HepG2 (cell line): ENCODE data around the gene GALNT17. TPM values are rescaled to one million over a fixed set of nuclear protein-coding genes. Genes with fewer than 3 reads are reported as not detected.
A peak's percentile ranks its signal among the peaks of the same experiment; 100 is the strongest.

ENCODE experiments used
- ATAC-seq: fragments of 200-7000 bp; cut with Tn5 transposase; 3 replicates; pipeline ENCODE4 v1.9.1; 2020; ENCODE audit warnings: mild to moderate bottlenecking, moderate library complexity
- BruUV-seq: library from RNA; stranded (reverse); fragments of 400-500 nt; replicated peaks from 2 replicates; lab custom pipeline; 2021; lab: Mats Ljungman, UMichigan
- CTCF ChIA-PET: fragments of 300-600 bp; formaldehyde crosslinking; extraction: SDS; loops from one replicate; lab custom pipeline; 2021; ENCODE audit warnings: low total read pairs, inconsistent platforms, low intra/inter-chr PET ratio; lab: Yijun Ruan, JAX
- POLR2A ChIA-PET: fragments of 350-600 bp; sonication (Branson Sonifier 250); formaldehyde crosslinking; loops from one replicate; lab custom pipeline; 2020; ENCODE audit warnings: antibody characterized with exemption, inconsistent platforms; lab: Yijun Ruan, JAX
- DNase-seq: peaks from one replicate; pipeline ENCODE4 v3.0.0-alpha.2; 2015; ENCODE audit warnings: low spot score
- FAIRE-seq: peaks from 3 replicates; lab custom pipeline; 2011; peaks lifted over from hg19 to GRCh38; lab: Jason Lieb, UNC
- H2AFZ ChIP-seq: one replicate; pipeline ENCODE4 v1.6.1; 2011; ENCODE audit warnings: low read length, inconsistent platforms
- H3K27ac ChIP-seq: fragments of 300-600 bp; 3 replicates; pipeline ENCODE4 v1.8.0; 2011; ENCODE audit warnings: mixed run types, mild to moderate bottlenecking, mixed read lengths, low read length, inconsistent platforms; ENCODE audit not compliant: insufficient read depth; ENCODE audit errors: extremely low read length
- H3K27me3 ChIP-seq, 2 experiments: fragments of 200-600 bp in 1 of 2; 2 replicates in 1 of 2; 3 replicates in 1 of 2; pipeline versions ENCODE4 v1.6.0 to v1.8.0; 2011; ENCODE audit warnings: low read length in 2 of 2, mild to moderate bottlenecking in 2 of 2, moderate library complexity in 2 of 2, inconsistent platforms in 1 of 2; ENCODE audit not compliant: insufficient read depth in 2 of 2, control insufficient read depth in 1 of 2
- H3K36me3 ChIP-seq, 2 experiments: fragments of 200-600 bp in 1 of 2; replicated peaks in 1 of 2; 2 replicates in 1 of 2; 3 replicates in 1 of 2; pipeline versions ENCODE4 v1.5.1 to v1.8.0; 2011; ENCODE audit warnings: low read length in 2 of 2, inconsistent platforms in 1 of 2; ENCODE audit not compliant: insufficient read depth in 2 of 2, control insufficient read depth in 1 of 2
- H3K4me1 ChIP-seq: 2 replicates; pipeline ENCODE4 v1.5.1; 2012; ENCODE audit warnings: low read length, inconsistent platforms; ENCODE audit not compliant: insufficient read depth
- H3K4me2 ChIP-seq: 2 replicates; pipeline ENCODE4 v1.6.0; 2011; ENCODE audit warnings: low read depth, low read length, inconsistent platforms
- H3K4me3 ChIP-seq, 3 experiments: fragments of 200-600 bp in 1 of 3; sonication (generic), shearing (Covaris generic) in 1 of 3; replicated peaks in 1 of 3; 2 replicates each; pipeline ENCODE4 v1.5.1; 2011 to 2016; ENCODE audit warnings: low read length in 3 of 3, inconsistent platforms in 2 of 3, low read depth in 2 of 3, mild to moderate bottlenecking in 2 of 3, control low read depth in 1 of 3, mixed read lengths in 1 of 3; ENCODE audit not compliant: insufficient read depth in 1 of 3
- H3K79me2 ChIP-seq: one replicate; pipeline ENCODE4 v1.6.1; 2011; ENCODE audit warnings: low read length, inconsistent platforms; ENCODE audit not compliant: insufficient read depth
- H3K9ac ChIP-seq: 2 replicates; pipeline ENCODE4 v1.6.0; 2011; ENCODE audit warnings: mild to moderate bottlenecking, low read depth, low read length, inconsistent platforms; ENCODE audit not compliant: insufficient read depth
- H3K9me3 ChIP-seq: 2 replicates; pipeline ENCODE4 v1.5.1; 2012; ENCODE audit warnings: mild to moderate bottlenecking, low read length
- H4K20me1 ChIP-seq: 2 replicates; pipeline ENCODE4 v1.6.0; 2011; ENCODE audit warnings: inconsistent platforms, mild to moderate bottlenecking, low read length, moderate library complexity; ENCODE audit not compliant: insufficient read depth
- FOXO1 ChIP-seq: sonication (generic); formaldehyde crosslinking; IDR thresholded peaks from 2 replicates; pipeline ENCODE4 v1.4.0; 2020; ENCODE audit warnings: missing genetic modification reagents
- MAFK ChIP-seq, 2 experiments: IDR thresholded peaks in 1 of 2; conservative IDR thresholded peaks in 1 of 2; 2 replicates each; pipeline ENCODE4 v1.6.1; 2011; ENCODE audit warnings: improper control_type of control experiment in 2 of 2, low read length in 2 of 2
- TCF12 ChIP-seq, 2 experiments: fragments of 450-650 bp in 1 of 2; sonication (generic) in 1 of 2; formaldehyde crosslinking in 1 of 2; IDR thresholded peaks; 2 replicates each; pipeline versions ENCODE4 v1.6.1 to v1.8.0; 2017 to 2022; ENCODE audit warnings: antibody characterized with exemption in 1 of 2, mild to moderate bottlenecking in 1 of 2, missing genetic modification reagents in 1 of 2, moderate library complexity in 1 of 2
- WGBS: methylation state at CpG from one replicate; pipeline ENCODE4 v1.1.6; 2017; ENCODE audit warnings: low lambda C conversion rate; 5-methylcytosine and 5-hydroxymethylcytosine counted together
- in situ Hi-C: cut with HindIII; loops from 2 replicates; pipeline ENCODE4 v1.10.0; 2017; ENCODE audit warnings: low pct_unique_long_range_greater_than_20kb; ENCODE audit not compliant: extremely low pct_ligation_motif_present
- intact Hi-C: fragments of 100-400 bp; cut with micrococcal nuclease; formaldehyde crosslinking; loops from one replicate; pipeline ENCODE4 v1.10.0; 2022; ENCODE audit not compliant: unreplicated experiment
- polyA plus RNA-seq, 8 experiments: library from polyadenylated mRNA; depleted of rRNA in 3 of 8; stranded (reverse) in 7 of 8; unstranded in 1 of 8; fragments of >200 nt; fragmentation: Illumina TruSeq in 4 of 8; extraction: Trizol in 4 of 8; gene quantifications; 2 replicates each; pipeline versions ENCODE4 v1.2.1 to v1.2.3, GENCODE V29; 2011 to 2016; ENCODE audit warnings: low read depth in 4 of 8, missing spikeins in 1 of 8, mixed read lengths in 1 of 8; ENCODE audit not compliant: insufficient read depth in 1 of 8
- total RNA-seq, 5 experiments: library from RNA; depleted of rRNA; stranded (reverse); fragments of >200 nt; fragmentation: Illumina TruSeq; extraction: Trizol; gene quantifications; 2 replicates each; pipeline ENCODE4 v1.2.3, GENCODE V29; 2016; ENCODE audit warnings: low read depth in 1 of 5
- TF ChIP-seq, protein P1 (sequence below), 2 experiments: sonication (generic) in 1 of 2; formaldehyde crosslinking in 1 of 2; IDR thresholded peaks; 2 replicates each; pipeline versions ENCODE4 v1.4.0 to v1.6.1; 2018 to 2020; ENCODE audit warnings: missing genetic modification reagents in 2 of 2, borderline replicate concordance in 1 of 2, low read depth in 1 of 2, mild to moderate bottlenecking in 1 of 2, missing biosample characterization in 1 of 2
- TF ChIP-seq, protein P2 (sequence below): sonication (generic); formaldehyde crosslinking; IDR thresholded peaks from 2 replicates; pipeline ENCODE4 v1.5.0; 2020; ENCODE audit warnings: missing genetic modification reagents

Gene GALNT17
- total and polyA plus RNA-seq, 2 of the 13 experiments (the other 11 are each of a cell fraction or from before 2014, with no cell fraction given), result not detected

DNA sequence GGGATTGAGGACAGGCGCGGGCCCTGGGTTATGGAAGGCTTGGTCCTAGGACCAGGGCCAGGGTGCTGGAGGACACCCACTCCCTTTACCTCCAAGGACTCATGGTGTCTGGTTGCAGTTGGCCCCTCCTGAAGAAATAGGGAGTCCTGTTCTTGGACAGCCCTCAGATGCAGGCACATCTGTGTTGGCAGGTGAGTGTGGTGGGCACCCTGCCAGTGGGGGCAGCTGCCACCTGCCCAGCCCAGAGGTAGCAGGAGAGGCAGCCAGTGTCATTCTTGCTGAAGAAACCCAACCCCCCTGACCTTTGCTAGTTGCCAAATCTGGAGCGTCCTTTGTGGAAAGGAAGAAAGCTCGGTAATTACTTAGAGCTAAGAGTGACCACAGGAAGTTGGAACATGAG lies 8.3 kb downstream of the GALNT17 start (continued):
- TF ChIP-seq, protein P1, sequence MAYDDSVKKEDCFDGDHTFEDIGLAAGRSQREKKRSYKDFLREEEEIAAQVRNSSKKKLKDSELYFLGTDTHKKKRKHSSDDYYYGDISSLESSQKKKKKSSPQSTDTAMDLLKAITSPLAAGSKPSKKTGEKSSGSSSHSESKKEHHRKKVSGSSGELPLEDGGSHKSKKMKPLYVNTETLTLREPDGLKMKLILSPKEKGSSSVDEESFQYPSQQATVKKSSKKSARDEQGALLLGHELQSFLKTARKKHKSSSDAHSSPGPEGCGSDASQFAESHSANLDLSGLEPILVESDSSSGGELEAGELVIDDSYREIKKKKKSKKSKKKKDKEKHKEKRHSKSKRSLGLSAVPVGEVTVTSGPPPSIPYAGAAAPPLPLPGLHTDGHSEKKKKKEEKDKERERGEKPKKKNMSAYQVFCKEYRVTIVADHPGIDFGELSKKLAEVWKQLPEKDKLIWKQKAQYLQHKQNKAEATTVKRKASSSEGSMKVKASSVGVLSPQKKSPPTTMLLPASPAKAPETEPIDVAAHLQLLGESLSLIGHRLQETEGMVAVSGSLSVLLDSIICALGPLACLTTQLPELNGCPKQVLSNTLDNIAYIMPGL (CRISPR knock-in tag; IDR thresholded peaks at IDR 0.05; ENCODE audit: borderline replicate concordance in 1 of 2, low read depth in 1 of 2), result no peak
- TF ChIP-seq FOXO1 (CRISPR knock-in tag), result no peak
- TF ChIP-seq, protein P2, sequence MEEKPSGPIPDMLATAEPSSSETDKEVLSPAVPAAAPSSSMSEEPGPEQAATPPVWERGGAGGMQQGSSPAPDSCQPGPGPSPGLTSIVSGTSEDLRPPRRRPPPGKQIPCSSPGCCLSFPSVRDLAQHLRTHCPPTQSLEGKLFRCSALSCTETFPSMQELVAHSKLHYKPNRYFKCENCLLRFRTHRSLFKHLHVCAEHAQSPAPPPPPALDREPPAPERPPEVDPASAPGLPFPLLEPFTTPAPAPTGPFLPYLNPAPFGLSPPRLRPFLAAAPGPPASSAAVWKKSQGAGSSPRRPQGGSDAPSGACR (CRISPR knock-in tag), result no peak

DNA sequence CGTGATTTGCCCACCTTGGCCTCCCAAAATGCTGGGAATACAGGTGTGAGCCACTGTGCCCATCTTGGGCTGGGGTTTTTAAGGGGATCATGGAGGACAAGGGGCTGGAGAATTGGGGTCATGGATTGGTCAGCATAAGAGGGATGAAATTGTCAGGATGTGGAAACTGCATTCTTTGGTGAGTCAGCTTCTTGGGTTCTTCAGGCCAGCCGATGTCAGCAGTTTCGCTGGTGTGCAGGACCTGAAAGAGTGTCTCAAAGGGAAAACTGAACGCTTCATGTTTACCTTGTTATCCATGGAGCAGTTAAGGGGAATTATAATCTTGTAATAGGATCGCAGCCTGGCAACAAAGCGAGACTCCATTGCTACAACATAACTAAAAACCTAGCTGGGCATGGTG lies 13.0 kb downstream of the GALNT17 start:
- DNase-seq, result no peak
- Histone ChIP-seq H3K27me3 (peaks cover 1 to 4% of the 10 kb centered on the region in 2 experiments; a peak in 3 of 5 replicates), H3K9ac (no peak overlapping the region), H3K4me1 (no peaks in the 10 kb centered on the region), H3K9me3 (no peaks in the 10 kb centered on the region), H3K4me3 (no peak overlapping the region), H3K27ac (no peak overlapping the region), H2AFZ (no peak overlapping the region), H3K4me2 (no peak overlapping the region), H3K79me2 (no peaks in the 10 kb centered on the region), H4K20me1 (no peaks in the 10 kb centered on the region), H3K36me3 (no peaks in the 10 kb centered on the region)
- TF ChIP-seq TCF12 (IDR thresholded peaks at IDR 0.05) (no peak), TCF12 (CRISPR knock-in tag; IDR thresholded peaks at IDR 0.05) (no peak), MAFK (conservative IDR thresholded peaks at IDR 0.05 in 1 of 2, IDR thresholded peaks at IDR 0.05 in 1 of 2; ENCODE audit: low read length in 2 of 2) (peak; percentile 2 to 64; a peak in 2 of 4 replicates)
- in situ Hi-C loops, result no loop called here
- no peak for ATAC-seq
- no peak for FAIRE-seq
- intact Hi-C loops, result no loop called here
- no TSS peak for BruUV-seq
- POLR2A ChIA-PET, result no interaction called here
- CTCF ChIA-PET, result no interaction called here
- WGBS, result 16% methylated on average over 6 of the region's 6 CpGs
